Endodermal cell (in vitro differentiated cells): ENCODE results near the gene PIEZO2. TPM values are rescaled to one million over a fixed set of nuclear protein-coding genes. Genes with fewer than 3 reads are reported as not detected.

ENCODE experiments used
- DNase-seq: peaks from one replicate; pipeline ENCODE4 v3.0.0-alpha.2; 2017
- H3K27ac ChIP-seq: 2 replicates; pipeline ENCODE4 v1.5.1; 2013; ENCODE audit warnings: mild to moderate bottlenecking, low read depth, low read length, moderate library complexity
- H3K27me3 ChIP-seq: 2 replicates; pipeline ENCODE4 v1.6.1; 2013; ENCODE audit warnings: mild to moderate bottlenecking, low read length, moderate library complexity; ENCODE audit not compliant: insufficient read depth, control insufficient read depth, poor library complexity, severe bottlenecking
- H3K36me3 ChIP-seq: 2 replicates; pipeline ENCODE4 v1.7.0; 2013; ENCODE audit warnings: mild to moderate bottlenecking, low read length, moderate library complexity; ENCODE audit not compliant: control insufficient read depth, insufficient read depth
- H3K4me1 ChIP-seq: one replicate; pipeline ENCODE4 v1.7.0; 2013; ENCODE audit warnings: low read length; ENCODE audit not compliant: control insufficient read depth, insufficient read depth
- H3K4me3 ChIP-seq: 2 replicates; pipeline ENCODE4 v1.5.1; 2013; ENCODE audit warnings: mild to moderate bottlenecking, low read length, moderate library complexity
- H3K9ac ChIP-seq: 2 replicates; pipeline ENCODE4 v1.6.1; 2013; ENCODE audit warnings: mild to moderate bottlenecking, low read length, moderate library complexity; ENCODE audit not compliant: poor library complexity, severe bottlenecking; ENCODE audit errors: extremely low read depth
- H3K9me3 ChIP-seq: 2 replicates; pipeline ENCODE4 v1.6.1; 2013; ENCODE audit warnings: mild to moderate bottlenecking, low read length, moderate library complexity; ENCODE audit not compliant: control insufficient read depth
- H3K27ac Mint-ChIP-seq: 2 replicates; pipeline ENCODE4 v1.8.0; 2020; ENCODE audit warnings: mixed read lengths
- H3K27me3 Mint-ChIP-seq: 2 replicates; pipeline ENCODE4 v1.8.0; 2021; ENCODE audit warnings: mild to moderate bottlenecking, mixed read lengths; ENCODE audit not compliant: insufficient read depth
- H3K36me3 Mint-ChIP-seq: 2 replicates; pipeline ENCODE4 v1.8.0; 2020; ENCODE audit warnings: low read depth, mixed read lengths
- H3K4me1 Mint-ChIP-seq: 2 replicates; pipeline ENCODE4 v1.8.0; 2020; ENCODE audit warnings: mixed read lengths
- H3K4me3 Mint-ChIP-seq: 2 replicates; pipeline ENCODE4 v1.8.0; 2020; ENCODE audit warnings: mild to moderate bottlenecking, moderate library complexity, mixed read lengths
- H3K9me3 Mint-ChIP-seq: 2 replicates; pipeline ENCODE4 v1.8.0; 2020; ENCODE audit warnings: mild to moderate bottlenecking, mixed read lengths
- WGBS, 2 experiments: methylation state at CpG; one replicate each; pipeline versions ENCODE4 v1.1.5 to v1.1.7; 2013; ENCODE audit warnings: missing lambda C conversion rate in 2 of 2, mixed read lengths in 1 of 2; ENCODE audit not compliant: insufficient coverage in 1 of 2, insufficient read length in 1 of 2; 5-methylcytosine and 5-hydroxymethylcytosine counted together
- total RNA-seq, 2 donors: library from RNA; stranded (reverse); fragmentation: NEBNext Ultra II Directional in 1 of 2; extraction: Animal tissue kit (Norgen Biotek cat#: 25700) in 1 of 2; gene quantifications; 2 replicates in 1 of 2; 3 replicates in 1 of 2; pipeline ENCODE4 v1.2.1, GENCODE V29; 2021
- TF ChIP-seq, protein P1 (sequence below): fragments of 200-600 bp; sonication (generic); conservative IDR thresholded peaks from 2 replicates; pipeline ENCODE4 v1.5.0; 2021; ENCODE audit warnings: antibody characterized with exemption, mild to moderate bottlenecking

PIEZO2 gene
- total RNA-seq, 2 donors from 2014 or later, result 7.3 to 12.1 TPM

DNA sequence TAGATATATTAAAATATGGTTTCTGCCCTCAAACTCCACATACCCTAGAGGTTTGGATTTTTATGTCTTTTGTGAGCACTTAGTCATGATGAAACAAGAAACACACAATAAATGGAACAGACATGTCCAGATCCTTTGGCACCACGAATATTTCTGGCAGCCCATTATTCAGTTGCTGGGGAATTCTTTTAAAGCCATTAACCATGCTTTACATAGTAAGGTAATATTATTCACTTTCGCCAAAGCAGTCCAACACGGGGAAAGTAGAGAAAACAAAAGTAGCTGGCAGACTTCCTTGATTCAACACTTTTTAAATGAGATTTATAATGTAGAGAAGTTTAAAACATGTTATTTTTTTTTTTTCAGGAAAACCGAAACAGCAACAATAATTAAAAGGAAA lies 235.4 kb downstream of the PIEZO2 start:
- TF ChIP-seq, protein P1, sequence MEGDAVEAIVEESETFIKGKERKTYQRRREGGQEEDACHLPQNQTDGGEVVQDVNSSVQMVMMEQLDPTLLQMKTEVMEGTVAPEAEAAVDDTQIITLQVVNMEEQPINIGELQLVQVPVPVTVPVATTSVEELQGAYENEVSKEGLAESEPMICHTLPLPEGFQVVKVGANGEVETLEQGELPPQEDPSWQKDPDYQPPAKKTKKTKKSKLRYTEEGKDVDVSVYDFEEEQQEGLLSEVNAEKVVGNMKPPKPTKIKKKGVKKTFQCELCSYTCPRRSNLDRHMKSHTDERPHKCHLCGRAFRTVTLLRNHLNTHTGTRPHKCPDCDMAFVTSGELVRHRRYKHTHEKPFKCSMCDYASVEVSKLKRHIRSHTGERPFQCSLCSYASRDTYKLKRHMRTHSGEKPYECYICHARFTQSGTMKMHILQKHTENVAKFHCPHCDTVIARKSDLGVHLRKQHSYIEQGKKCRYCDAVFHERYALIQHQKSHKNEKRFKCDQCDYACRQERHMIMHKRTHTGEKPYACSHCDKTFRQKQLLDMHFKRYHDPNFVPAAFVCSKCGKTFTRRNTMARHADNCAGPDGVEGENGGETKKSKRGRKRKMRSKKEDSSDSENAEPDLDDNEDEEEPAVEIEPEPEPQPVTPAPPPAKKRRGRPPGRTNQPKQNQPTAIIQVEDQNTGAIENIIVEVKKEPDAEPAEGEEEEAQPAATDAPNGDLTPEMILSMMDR, result no peak
- DNase-seq, result no peak
- Mint-ChIP-seq H3K27ac (no peak overlapping the region), H3K9me3 (no peaks in the 10 kb centered on the region), H3K27me3 (no peaks in the 10 kb centered on the region), H3K36me3 (no peaks in the 10 kb centered on the region), H3K4me1 (no peaks in the 10 kb centered on the region), H3K4me3 (no peak overlapping the region)
- Histone ChIP-seq H3K36me3 (no peaks in the 10 kb centered on the region), H3K4me1 (no peaks in the 10 kb centered on the region), H3K9me3 (no peaks in the 10 kb centered on the region), H3K4me3 (no peak overlapping the region), H3K9ac (no peak overlapping the region), H3K27me3 (no peaks in the 10 kb centered on the region), H3K27ac (no peak overlapping the region)
- 76 to 100% methylated on average over 2 of the region's 4 CpGs for WGBS, 2 experiments

DNA sequence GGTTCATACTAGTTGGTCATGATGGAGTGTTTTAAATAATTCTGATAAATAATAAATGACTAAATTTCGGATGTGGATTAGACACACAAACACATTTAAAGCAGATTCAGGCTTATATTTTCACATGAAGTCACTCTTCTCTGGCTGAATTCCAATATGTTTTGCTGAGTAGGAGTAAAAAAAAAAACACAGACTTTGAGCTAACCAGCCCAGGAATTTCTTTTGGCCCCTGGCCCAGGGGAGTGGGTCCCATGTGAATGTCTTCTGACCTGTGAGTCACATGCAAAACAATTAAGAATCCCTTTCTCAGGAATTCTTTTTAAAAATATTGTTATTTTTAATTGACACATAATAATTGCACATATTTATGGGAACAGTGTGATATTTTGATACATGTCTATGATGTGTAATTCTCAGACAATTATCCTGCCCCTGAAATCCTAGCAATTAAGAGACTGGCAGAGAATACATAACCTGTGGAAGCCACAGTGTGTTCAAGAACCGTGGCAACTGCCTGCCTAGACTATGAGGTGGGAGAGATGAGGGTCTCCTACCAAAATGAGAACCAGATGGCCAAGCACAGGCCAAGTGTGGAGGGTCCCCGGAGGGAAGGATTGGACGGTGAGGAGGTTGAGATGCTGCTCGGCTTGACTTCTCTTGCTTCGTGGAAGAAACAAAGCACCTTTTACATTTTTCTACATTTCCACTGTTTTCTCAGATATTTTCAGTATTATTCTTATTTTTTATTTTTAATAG lies 236.4 kb downstream of the PIEZO2 start:
- Mint-ChIP-seq H3K4me1 (no peaks in the 10 kb centered on the region), H3K4me3 (no peak overlapping the region), H3K9me3 (no peaks in the 10 kb centered on the region), H3K27me3 (no peaks in the 10 kb centered on the region), H3K36me3 (no peaks in the 10 kb centered on the region), H3K27ac (no peak overlapping the region)
- no peaks in the 10 kb centered on the region for H3K9me3 ChIP-seq
- H3K9ac ChIP-seq, result no peak overlapping the region
- H3K36me3 ChIP-seq, result peaks cover 7% of the 10 kb centered on the region
- TF ChIP-seq, protein P1, result no peak
- no peak for DNase-seq
- 80 to 94% methylated on average over 1 to 4 of the region's 6 CpGs for WGBS, 2 experiments
- H3K27ac ChIP-seq, result no peak overlapping the region
- H3K4me3 ChIP-seq, result no peak overlapping the region
- no peaks in the 10 kb centered on the region for H3K4me1 ChIP-seq
- H3K27me3 ChIP-seq, result no peaks in the 10 kb centered on the region

DNA sequence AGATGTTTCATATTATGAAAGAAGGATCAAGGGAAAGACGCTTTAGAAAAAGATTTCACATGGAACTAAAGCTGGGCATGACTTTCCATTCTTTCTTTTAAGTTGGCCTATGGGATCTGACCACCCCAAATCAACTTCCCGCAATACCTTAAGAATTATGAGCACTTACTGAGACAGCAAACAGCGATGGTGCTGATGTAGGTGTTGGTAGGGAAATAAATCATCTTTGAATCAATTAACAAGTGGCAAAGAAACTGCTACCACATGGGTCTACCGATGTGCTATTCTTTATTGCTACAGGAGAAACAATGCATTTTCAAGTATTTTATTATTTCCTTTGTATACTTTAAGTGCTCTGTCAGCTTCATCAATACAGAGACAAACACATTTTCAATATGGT lies 239.6 kb downstream of the PIEZO2 start:
- no peak for DNase-seq
- no peak overlapping the region for H3K27ac Mint-ChIP-seq
- Histone ChIP-seq H3K27ac (no peak overlapping the region), H3K27me3 (no peaks in the 10 kb centered on the region), H3K4me1 (no peaks in the 10 kb centered on the region), H3K4me3 (no peak overlapping the region), H3K9me3 (no peaks in the 10 kb centered on the region), H3K9ac (no peak overlapping the region), H3K36me3 (peaks cover 8% of the 10 kb centered on the region)
- no peaks in the 10 kb centered on the region for H3K9me3 Mint-ChIP-seq
- 97 to 100% methylated on average over 1 to 3 of the region's 4 CpGs for WGBS, 2 experiments
- no peaks in the 10 kb centered on the region for H3K36me3 Mint-ChIP-seq
- no peaks in the 10 kb centered on the region for H3K27me3 Mint-ChIP-seq
- H3K4me3 Mint-ChIP-seq, result no peak overlapping the region
- no peaks in the 10 kb centered on the region for H3K4me1 Mint-ChIP-seq
- TF ChIP-seq, protein P1, result no peak
